Stimulated activated CD4-positive, alpha-beta T cell treated with anti-CD3 and anti-CD28 coated beads, TNF-alpha, amount 100 ng/mL, for 48 hours (primary cell): ENCODE data around the gene DNAJC8.

Experiments
- DNase-seq, 3 donors: peaks; one replicate each; pipeline ENCODE4 v3.0.0-alpha.2; 2020; ENCODE audit warnings: low read depth in 3 of 3

Gene DNAJC8

DNA sequence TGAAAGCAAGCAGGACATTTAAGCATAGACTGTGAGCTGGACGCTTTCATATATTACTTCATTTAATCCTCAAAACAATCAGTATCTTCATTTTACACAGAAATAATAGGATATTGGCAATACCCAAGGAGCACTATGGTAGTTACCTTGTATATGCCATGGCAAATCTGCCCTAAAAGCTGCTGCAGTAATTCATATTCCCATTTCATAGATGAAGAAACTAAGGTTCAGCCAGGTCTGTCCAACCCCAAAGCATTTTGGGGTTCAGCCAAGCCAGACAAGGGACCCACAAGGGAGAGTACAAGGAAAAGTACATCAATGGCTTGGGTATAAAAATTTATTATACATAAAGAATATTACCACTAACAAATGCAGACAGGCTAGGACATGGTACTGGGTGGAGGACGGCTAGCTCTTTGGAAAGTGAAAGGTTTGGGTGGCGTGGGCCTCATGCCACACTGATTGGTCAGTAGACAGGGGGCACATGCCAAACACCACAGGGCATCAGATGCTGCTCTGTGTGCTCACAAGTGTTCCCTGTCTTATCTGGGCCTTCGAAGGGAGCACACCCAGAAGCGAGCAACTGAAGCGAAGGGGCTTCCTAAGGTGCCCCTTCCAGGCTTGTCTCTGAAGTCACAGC, 32.5 kb downstream of the DNAJC8 start:
- DNase-seq: no peak

DNA sequence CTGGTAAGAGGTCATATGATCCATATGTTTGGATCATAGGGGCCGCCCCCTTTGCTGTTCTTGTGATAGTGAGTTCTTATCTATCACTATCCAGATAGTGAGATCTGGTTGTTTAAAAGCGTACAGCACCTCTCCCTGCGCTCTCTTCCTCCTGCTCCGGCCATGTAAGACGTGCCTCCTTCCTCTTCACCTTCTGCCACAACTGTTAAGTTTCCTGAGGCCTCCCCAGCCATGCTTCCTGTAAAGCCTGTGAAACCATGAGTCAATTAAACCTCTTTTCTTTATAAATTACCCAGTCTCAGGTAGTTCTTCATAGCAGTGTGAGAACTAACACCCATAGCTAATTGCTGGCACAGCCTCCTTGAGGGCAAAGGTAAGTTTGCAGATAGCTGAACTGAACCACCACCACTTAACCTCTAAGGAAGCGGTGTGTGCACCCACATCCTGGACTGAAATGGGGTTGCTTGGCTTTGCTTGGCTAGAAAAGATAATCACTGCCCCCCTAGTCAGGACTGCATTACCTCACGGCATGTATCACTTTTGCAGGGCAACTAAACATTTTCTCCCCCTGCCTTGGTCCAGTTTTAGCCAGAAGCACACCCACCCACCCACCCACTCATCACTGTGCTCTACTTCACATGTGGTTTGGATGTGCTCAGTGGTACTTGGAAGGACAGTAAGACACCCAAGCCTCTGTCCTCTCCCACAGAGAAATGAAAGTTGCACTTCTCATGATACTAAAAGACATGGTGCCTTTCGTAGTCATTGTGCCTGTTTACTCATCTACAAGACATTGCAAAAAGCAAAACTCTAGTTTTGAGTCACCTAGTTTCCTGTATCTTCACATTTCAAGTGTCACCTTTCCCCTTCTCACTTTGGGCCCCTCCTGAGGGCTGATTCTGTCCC, 33.2 kb downstream of the DNAJC8 start:
- DNase-seq: peak; percentile 31 to 49 (median 34)

DNA sequence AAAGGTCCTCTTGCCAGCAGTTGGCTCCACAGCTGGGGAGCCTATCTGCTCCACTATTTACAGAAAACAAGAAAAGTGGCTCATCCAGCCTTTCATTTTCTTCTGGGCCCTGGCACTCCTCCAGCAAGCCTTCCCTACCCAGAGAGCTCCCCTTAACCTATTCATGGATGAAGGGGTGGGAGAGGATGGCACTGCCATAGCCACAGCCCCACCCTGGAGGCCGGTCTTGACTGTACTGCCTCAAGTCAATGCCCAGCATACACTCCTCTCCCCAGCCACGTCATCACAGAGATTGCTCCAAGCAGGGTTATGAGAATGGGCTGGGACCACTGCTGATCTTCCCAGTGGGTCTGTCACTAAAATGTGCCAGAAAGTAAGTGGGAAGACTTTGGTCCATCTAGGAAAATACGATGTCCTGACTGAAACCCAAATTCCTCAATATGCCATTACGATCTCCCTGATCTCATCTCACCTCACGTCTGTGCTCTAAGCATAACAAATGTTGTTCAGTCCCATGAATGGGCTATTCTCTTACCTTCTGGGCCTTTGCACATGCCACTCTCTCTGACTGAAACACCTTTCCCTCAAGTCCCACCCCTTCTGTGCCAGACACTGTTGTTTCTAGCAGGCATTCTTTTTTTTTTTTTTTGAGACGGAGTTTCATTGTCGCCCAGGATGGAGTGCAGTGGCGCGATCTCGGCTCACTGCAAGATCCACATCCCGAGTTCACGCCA, 35.0 kb downstream of the DNAJC8 start:
- DNase-seq: no peak

DNA sequence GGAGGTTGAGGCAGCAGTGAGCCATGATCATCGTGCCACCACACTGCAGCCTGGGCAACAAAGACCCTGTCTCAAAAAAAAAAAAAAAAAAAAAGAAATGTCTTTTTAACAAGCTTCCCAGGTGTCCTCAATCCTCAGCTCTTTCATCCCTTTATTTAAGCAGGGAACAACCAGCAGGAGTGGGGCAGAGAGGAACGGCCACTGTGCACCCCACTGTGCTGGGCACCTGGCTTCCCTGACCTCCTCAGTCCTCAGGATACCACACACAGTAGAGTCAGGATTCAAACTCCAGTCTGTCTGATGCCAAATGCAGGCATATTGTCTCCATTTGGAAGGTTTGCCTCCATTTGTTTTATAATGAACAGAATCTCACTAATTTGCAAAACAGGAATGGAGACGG, 36.5 kb downstream of the DNAJC8 start:
- DNase-seq: no peak

DNA sequence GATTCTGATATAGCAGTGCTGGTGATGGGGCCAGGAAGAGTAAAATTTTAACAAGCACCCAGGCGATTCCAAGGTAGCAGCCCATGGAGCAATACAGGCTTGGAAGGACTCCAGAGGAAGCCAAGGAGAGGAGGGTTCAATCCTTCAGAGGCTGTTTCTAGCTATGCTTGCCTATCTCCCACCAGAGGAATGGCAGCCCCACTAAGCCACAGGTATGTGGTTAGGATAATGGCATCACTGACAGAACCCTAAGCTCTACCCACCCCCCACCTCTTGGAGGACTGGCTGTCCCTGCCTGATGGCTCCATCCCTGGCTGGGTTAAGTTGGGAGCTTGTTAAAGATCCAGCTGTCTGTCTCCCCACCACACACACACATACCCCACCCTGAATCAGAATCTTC, 37.0 kb downstream of the DNAJC8 start:
- DNase-seq: no peak

DNA sequence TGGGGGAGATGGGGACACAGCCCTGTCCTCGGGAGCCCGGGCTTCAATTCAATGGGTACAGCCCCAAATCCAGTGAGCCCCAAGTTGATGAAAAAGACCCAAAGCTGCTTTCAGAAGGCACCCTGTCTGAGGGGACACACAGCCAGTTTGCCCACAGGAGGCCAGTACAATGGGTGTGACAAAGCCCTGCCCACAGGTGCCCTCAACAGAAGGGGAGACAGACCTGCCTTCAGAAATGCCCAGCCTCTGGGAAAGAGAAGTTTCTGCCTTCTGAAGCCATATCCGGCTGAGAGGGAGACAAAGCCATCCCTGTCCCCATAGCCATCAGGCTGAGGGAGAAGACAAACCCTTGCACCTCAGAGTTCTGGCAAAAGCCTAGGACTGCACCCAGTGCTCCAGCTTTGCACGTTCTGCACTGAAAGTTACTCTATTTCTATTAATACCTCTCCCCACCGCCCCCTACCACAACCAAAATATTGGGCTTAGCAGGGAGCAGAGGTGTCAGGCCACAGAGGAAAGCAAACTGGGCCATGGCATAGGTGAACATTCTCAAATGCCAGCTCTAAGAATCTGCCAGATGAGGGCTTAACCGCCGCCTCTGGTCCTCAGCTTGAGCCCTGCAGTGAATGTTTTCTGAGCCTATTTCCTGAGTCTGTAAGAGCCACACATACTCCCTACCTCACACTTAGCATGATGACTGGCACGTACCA, 38.3 kb downstream of the DNAJC8 start:
- DNase-seq: no peak

DNA sequence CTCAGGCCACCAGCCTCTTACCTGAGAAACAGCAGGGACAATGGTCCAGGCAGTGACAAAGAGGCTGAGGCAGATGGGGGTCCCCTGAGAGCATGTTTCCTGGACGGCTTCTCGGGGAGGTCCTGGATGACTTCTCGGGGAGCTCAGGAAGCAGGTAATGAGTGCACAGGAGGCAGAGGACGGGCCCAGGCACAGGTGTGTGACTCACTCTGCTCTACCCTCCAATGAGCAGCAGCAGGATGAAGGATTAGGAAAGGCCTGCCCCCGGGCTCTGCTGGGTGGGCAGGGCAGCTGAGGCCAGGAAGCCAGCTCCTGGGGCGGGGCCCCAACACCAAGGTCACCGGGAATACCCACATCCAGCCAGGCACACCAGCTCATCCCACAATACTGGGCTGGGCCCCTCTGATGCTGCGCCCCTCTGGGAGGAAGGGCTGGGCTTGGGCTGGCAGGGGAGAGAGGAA, 39.1 kb downstream of the DNAJC8 start:
- no peak for DNase-seq

DNA sequence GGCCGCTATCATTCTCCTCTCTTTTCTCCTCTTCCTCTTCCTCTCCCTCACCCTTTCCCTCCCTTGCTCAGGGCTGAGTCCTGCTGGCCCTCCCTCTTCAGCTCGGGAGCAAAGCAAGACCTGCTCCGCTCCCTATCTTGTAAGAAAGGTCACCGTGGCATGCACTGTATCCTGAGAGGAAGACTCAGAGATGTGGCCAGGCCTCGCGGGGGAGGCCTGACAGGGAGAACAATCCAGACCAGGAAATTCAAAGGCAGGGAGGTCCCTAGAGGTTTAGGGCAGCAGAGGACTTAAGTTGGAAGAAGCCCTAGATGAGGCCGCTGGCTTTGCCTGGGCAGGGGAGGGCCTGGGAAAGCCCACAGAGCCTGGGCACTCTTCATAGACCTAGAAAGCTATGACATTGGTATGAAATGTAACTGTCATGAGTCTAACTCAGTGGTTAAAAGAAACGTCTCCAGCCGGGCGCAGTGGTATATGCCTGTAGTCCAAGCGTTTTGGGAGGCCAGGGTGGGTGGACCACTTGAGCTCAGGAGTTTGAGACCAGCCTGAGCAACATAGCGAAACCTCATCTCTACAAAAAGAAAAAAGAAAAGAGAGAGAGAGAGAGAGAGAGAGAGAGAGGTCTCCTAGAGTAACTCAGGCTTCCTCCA, 41.7 kb downstream of the DNAJC8 start:
- DNase-seq: no peak

DNA sequence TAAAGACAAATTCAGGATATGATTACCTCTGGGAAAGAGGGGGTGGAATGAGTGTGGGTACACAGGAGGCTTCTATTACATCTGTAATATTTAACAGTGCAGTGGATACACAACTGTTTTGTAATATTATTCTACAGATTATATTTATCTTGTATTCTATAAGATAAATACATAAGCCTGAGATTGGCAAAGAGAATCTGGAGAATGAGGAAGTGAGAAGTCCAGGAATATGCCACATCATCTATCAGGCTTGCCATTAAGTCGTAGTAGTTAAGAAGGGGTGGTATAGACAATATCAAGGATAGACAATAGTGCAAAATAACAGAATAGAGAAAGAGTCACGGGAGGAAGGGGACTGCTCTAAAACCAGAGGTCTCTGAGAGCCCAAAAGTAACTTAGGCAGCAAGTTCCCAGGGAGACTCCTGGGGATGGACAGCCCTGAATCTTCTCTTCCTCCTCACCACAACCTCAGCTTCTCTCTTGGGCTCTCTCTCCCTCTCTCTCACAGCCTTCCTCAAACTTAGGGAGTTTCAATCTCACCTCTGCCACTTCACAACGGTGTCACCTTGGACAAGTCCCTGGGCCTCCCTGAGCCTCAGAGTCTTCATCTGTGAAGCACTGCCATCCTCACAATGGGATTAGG, 42.4 kb downstream of the DNAJC8 start:
- no peak for DNase-seq

DNA sequence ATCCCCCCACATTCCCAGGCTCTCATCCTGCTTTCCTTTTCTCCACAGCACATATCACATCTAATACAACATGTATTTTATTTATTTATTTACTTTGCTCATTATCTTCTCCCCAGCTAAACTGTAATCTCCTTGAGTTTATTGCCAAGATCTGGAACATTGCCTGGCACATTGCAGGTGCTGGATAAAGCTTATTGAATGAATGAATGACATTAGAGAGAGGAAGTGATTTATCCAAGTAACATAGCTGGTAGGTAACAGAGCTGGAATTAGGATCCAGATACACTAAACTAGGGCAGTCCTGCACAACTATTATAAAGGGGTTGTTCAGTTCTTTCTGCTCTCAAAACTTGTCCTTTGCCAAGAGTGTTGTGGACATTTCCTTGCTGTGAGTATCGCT, 47.8 kb downstream of the DNAJC8 start:
- DNase-seq: no peak

DNA sequence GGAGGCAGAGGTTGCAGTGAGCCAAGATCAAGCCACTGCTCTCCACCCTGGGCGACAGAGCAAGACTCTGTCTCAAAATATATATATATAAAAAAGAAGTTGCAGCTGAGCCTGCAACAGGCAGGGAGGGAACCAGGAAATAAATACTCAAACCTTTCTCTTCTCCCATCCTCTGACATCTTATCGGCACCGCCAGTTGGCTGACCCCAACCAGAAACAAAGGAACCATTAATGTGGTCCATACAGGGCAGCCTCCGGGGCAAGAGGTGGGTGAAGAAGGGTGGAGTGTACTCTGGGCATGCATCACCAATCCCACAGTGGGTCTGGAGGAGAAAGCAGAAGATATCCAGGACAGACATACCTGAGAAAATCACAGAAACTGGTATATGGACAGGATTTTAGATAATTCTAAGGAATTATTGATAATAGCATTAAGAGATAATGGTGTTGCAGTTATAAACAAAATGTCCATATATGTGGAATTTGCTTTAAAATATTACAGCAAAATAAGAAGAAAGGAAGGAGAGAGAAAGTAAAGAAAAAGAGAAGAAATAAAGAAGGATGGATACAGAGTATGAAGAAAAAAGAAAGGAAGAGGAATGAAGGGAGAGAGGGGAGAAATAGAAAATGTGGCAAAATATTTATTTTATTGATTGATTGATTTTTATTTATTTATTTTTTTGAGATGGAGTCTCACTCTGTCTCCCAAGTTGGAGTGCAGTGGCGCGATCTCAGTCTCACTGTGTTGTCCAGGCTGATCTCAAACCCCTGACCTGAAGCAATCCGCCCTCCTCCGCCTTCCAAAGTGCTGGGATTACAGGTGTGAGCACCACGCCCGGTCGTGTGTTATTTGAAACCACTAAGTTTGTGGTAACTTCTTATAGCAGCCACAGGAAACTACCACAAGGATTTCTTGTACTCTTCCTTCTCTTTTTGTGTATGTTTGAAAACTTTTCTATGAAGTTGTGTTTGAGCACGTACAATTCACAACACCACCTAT, 52.2 kb downstream of the DNAJC8 start:
- DNase-seq: no peak

DNA sequence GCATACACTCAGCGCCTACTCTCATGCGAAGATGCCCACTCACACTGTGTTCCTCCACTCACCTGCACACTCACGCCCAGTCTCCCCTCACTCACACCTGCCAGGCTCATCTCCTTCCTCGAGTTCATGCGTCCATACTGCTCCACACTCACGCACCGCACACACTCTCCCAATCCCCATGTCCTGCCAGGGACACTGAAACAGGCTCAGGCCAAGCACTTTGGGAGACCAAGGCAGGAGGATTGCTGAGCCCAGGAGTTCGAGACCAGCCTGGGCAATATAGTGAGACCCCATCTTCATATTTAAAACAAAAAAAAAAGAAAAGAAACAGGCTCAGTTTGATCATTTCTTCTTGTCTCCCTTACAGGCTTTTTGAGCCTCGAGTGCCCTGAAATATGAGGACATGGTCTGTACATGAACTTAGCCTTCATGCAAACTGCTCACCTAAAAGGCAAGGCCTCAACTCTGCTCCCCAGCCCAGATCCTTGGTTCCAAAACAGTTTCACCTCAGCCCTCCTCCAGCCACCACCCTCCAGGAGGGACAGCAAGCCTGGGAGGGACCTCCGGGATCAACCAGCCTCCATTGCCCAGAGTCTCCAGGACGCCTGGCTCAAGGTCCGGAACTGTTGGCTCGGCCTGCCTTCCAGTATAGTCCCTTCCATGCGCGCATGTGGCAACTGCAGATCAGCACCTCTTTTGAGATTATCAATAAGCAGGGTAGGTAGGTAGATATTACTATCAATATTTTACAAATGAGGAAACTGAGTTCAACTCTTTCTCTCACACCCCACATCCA, 53.9 kb downstream of the DNAJC8 start:
- DNase-seq: no peak

DNA sequence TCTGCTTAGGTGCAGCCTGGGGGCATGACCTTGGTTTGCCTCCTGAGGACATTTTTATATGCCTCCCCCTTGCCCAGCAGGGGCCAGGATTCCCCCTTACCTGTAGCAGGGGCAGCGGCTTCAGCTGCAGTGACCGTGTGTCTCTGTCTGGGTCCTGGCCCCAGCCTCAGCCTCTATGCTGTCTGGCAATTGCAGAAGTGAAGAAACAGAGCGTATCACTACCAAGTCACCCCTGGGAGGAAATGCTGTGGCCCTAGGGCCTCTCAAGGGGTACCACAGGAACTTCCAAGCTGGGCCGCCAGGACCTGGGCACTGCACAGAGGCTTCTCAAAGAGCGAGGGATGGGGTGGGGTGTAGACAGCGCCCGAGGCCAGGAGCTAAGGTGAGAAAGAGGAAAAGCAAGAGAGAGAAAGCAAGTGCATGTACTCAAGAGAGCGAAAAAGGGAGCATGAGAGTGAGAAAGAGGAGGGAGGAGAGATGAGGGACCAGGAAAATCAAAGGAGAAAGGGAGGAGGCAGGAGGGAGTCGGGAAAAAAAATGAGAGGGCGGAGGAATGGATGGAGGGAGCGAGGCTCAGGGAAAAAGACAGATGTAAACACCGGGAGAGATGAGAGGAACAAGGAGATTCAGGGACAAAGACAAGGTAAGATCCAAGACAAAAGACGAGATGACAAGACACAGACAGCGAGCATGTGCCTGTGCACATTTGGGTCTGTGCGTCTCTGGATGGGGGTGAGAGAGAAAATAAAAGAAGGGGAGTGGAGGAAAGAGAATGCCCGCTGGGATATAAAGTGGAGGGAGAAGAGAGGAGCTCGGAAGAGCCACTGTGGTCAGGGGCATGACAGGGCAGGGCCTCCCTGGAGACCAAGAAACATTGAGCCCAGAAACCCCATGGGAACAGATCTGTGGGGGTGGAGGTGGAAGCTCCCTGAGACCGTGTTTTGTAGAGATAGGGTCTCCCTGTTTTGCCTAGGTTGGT, 56.0 kb downstream of the DNAJC8 start, which contains the start of gene PTAFR:
Gene PTAFR, minus strand, starts transcription at position 199 of the 979 bp plus-strand sequence. CDS start 25,669 bp downstream, outside the sequence.
- no peak for DNase-seq

DNA sequence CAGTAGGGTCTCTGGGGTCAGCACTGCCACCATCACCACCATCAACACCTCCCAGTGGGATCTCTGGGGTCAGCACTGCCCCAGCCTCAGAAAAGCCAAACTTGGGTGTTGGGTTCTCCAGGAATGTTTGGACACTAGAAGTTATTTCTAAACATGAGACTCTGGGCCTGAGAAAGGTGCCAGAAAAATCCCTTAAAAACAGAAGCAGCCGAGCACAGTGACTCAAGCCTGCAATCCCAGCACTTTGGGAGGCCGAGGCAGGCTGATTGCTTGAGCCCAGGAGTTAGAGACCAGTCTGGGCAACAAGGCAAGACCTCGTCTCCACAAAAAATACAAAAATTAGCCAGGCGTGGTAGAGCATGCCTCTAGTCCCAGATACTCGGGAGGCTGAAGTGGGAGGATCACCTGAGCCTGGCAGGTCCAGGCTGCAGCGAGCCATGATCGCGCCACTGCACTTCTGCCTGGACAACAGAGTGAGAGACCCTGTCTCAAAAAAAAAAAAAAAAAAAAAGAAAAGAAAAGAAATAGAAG, 56.8 kb downstream of the DNAJC8 start:
- DNase-seq: no peak

DNA sequence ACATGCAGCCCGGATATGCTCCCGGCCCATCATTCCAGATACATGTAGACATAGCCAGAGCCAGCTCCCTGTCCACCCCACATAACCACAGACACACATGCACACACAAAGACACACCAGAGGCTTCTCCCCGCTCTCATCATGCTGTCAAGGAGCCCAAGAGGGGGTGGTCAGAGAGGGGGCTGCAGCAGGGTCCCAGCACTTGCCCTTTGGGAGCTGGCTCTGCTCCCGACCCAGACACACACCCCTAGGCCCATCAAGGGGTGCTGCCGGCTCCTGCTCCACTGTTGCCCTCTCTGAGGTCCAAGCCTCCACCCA, 58.9 kb downstream of the DNAJC8 start:
- DNase-seq: no peak

DNA sequence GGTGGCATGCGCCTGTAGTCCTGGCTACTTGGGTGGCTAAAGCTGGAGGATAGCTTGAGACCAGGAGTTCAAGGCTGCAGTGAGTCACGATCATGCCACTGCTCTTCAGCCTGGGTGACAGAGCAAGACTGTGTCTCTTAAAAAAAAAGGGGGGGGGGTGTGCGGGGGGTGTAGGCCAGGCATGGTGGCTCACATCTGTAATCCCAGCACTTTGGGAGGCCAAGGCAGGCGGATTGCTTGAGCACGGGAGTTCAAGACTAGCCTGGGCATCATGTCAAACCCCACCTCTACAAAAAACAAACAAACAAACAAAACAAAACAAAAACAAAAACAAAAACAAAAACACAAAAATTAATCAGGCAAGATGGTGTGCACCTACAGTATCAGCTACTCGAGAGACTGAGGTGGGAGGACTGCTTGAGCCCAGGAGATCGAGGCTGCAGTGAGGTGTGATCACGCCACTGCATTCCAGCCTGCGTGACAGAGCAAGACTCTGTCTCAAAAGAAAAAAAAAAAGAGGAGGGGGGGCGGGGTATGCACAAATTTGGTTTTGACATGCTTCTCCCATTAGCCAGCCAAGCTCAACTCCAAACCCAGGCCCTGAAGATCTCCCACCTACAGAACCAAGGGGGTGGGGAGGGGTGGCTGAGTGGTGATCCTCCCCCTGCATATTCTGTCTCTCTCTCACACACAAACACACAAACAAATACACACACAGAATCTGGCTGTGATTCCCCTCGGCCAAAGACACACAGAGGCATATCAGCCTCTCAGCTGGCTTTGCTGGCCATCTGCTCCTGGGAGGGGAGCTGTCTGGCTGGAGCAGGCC, 59.5 kb downstream of the DNAJC8 start:
- DNase-seq: no peak
